ENCODE measurements around the gene BBOX1.

GRCh38 chr11:27171376-27171958, 130.9 kb downstream of the BBOX1 start:
- TF ChIP-seq POLR2A (IDR thresholded peaks at IDR 0.05; ENCODE audit: low read length), result no peak
- no peak for TF ChIP-seq GATA1 (IDR thresholded peaks at IDR 0.05; ENCODE audit: low read depth, low read length)
